ENCODE data around the gene MOB3A. TPM values are rescaled to one million over a fixed set of nuclear protein-coding genes. Genes with fewer than 3 reads are reported as not detected.
"Not testable (repeated sequence)": the region's sequence is repeated elsewhere in the genome, so short reads cannot be mapped to it uniquely, and the experiment has no call there.

The MOB3A gene
- total RNA-seq, 1 donor from 2014 or later, result 45.5 TPM

DNA sequence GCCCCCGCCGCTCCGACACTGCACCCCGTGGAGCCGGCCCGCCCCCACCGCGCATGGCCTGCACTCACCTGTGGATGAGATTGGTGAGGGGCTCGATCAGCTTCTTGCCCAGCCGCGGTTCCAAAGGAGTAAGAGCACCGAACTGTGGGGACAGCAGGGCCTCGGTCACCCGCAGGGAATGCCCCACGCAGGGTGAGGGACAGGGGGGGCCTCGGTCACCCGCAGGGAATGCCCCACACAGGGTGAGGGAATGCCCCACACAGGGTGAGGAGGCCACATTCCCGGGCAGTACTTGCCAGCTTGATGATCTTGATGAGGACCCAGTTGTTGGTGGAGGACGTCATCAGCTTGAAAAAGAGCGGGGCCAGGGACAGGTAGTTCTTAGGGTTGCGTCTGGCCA, 32.9 kb upstream of the MOB3A start:
- H3K4me3 Mint-ChIP-seq (ENCODE audit: unreplicated experiment), result no peak overlapping the region
- no peaks in the 10 kb centered on the region for H3K4me1 Mint-ChIP-seq (ENCODE audit: low read depth)
- no peaks in the 10 kb centered on the region for H3K9me3 Mint-ChIP-seq (ENCODE audit: low read depth)
- no peak for DNase-seq (ENCODE audit: low spot score)
- H3K36me3 Mint-ChIP-seq (ENCODE audit: low read depth), result peaks cover 10% of the 10 kb centered on the region
- TF ChIP-seq, protein P1, sequence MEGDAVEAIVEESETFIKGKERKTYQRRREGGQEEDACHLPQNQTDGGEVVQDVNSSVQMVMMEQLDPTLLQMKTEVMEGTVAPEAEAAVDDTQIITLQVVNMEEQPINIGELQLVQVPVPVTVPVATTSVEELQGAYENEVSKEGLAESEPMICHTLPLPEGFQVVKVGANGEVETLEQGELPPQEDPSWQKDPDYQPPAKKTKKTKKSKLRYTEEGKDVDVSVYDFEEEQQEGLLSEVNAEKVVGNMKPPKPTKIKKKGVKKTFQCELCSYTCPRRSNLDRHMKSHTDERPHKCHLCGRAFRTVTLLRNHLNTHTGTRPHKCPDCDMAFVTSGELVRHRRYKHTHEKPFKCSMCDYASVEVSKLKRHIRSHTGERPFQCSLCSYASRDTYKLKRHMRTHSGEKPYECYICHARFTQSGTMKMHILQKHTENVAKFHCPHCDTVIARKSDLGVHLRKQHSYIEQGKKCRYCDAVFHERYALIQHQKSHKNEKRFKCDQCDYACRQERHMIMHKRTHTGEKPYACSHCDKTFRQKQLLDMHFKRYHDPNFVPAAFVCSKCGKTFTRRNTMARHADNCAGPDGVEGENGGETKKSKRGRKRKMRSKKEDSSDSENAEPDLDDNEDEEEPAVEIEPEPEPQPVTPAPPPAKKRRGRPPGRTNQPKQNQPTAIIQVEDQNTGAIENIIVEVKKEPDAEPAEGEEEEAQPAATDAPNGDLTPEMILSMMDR (IDR thresholded peaks at IDR 0.05), result no peak
- no peaks in the 10 kb centered on the region for H3K27me3 Mint-ChIP-seq (ENCODE audit: low read depth)
- no peak overlapping the region for H3K27ac Mint-ChIP-seq (ENCODE audit: unreplicated experiment)

- H3K4me1 Mint-ChIP-seq (ENCODE audit: low read depth); DNase-seq (ENCODE audit: low spot score); H3K9me3 Mint-ChIP-seq (ENCODE audit: low read depth); H3K27ac Mint-ChIP-seq (ENCODE audit: unreplicated experiment); H3K27me3 Mint-ChIP-seq (ENCODE audit: low read depth); H3K36me3 Mint-ChIP-seq (ENCODE audit: low read depth); H3K4me3 Mint-ChIP-seq (ENCODE audit: unreplicated experiment): not testable (repeated sequence)
These were observed 32.1 kb upstream of the MOB3A start for GRCh38 chr19:2128252-2128651.

DNA sequence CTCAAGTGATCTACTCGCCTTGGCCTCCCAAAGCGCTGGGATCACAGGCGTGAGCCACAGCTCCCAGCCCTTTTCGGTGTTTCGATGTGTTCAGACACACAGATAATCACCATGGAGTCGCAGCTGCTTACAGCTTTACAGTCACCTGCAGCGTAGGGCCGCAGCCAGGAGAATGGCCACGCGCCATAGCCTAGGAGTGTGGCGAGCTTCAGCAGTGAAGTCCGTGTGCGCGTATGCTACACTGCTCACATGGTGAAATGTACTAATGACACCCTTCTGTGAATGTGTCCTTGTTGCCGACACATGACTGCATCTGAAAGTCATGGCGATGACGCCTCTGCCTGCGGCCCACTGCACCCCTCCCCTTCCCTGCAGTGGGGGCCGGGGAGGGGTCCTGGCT, 31.6 kb upstream of the MOB3A start:
- no peaks in the 10 kb centered on the region for H3K27me3 Mint-ChIP-seq (ENCODE audit: low read depth)
- H3K36me3 Mint-ChIP-seq (ENCODE audit: low read depth), result peaks cover 10% of the 10 kb centered on the region
- no peaks in the 10 kb centered on the region for H3K4me1 Mint-ChIP-seq (ENCODE audit: low read depth)
- TF ChIP-seq, protein P1 (IDR thresholded peaks at IDR 0.05), result no peak
- H3K9me3 Mint-ChIP-seq (ENCODE audit: low read depth), result no peaks in the 10 kb centered on the region
- H3K27ac Mint-ChIP-seq (ENCODE audit: unreplicated experiment), result no peak overlapping the region
- DNase-seq (ENCODE audit: low spot score), result no peak
- no peak overlapping the region for H3K4me3 Mint-ChIP-seq (ENCODE audit: unreplicated experiment)

DNA sequence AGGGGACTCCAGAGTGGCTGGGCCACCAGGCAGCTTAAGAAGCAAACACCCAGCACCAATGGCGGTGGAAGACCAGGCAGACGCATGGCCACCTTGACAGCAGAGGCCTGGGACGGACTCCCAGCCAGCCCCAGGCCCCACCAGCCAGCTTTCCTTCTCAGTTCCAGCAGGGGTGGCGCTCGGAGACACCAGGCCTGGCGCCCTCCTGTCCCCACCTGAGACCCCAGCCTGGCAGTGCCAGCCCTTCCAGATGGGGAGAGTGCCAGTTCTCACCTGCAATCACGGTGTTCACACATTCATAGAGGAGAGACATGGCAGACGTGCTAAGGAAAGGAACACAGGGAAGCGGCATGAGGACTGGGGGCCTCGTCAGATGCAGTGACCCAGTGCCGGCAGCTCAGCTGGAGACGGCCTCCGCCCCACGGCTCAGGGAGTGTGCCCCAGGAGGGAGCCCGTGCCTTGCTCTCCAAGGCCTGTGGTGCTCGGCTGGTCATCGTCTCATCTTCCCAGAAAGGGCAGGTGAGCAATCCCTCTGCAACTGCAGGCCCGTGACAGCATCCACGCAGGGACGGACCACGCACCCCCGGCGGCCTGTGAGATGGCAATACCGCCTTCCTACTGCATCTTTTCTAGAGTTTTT, 30.9 kb upstream of the MOB3A start:
- DNase-seq (ENCODE audit: low spot score), result no peak
- Mint-ChIP-seq H3K27me3 (ENCODE audit: low read depth) (no peaks in the 10 kb centered on the region), H3K36me3 (ENCODE audit: low read depth) (peaks cover 6% of the 10 kb centered on the region), H3K4me1 (ENCODE audit: low read depth) (no peaks in the 10 kb centered on the region), H3K9me3 (ENCODE audit: low read depth) (no peaks in the 10 kb centered on the region), H3K27ac (ENCODE audit: unreplicated experiment) (no peak overlapping the region), H3K4me3 (ENCODE audit: unreplicated experiment) (no peak overlapping the region)
- TF ChIP-seq, protein P1 (IDR thresholded peaks at IDR 0.05), result no peak

DNA sequence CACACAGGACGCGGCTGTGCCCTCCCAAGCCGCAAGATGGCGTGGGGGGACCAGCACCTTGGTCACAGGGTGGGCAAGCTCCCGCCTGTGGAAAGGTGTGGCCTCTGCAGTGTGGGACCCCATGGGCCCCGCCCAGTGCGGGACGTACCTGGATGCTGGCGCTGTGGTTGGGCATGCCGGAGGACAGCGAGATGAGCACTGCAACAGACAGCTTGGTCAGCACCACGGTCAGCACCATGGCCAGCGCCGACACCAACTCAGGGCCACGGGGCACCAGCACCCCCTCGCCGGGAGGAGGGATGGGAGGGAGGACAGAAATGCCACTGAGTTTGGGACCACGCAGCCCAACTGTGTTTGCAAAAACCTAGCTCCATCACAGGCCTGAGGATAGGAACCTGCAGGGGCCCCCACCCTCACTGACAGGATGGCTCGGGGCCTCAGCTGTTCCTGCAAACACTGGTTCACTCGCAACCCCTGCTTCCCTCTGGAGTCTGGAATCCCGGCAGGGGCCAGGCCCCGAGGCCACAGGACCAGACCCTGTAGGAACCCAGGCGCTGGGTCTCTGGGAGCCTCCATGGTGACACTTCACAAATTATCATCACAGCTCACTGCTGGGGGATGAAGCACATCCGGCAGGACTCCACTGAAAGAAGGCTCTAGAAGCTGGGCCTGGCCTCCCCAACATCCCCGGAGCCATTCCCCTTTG, 27.7 kb upstream of the MOB3A start:
- H3K27ac Mint-ChIP-seq (ENCODE audit: unreplicated experiment), result no peak overlapping the region
- no peaks in the 10 kb centered on the region for H3K9me3 Mint-ChIP-seq (ENCODE audit: low read depth)
- peaks cover 11% of the 10 kb centered on the region for H3K36me3 Mint-ChIP-seq (ENCODE audit: low read depth)
- H3K4me3 Mint-ChIP-seq (ENCODE audit: unreplicated experiment), result no peak overlapping the region
- TF ChIP-seq, protein P1 (IDR thresholded peaks at IDR 0.05), result no peak
- H3K27me3 Mint-ChIP-seq (ENCODE audit: low read depth), result no peaks in the 10 kb centered on the region
- H3K4me1 Mint-ChIP-seq (ENCODE audit: low read depth), result no peaks in the 10 kb centered on the region
- peak; percentile 91 for DNase-seq (ENCODE audit: low spot score)

- TF ChIP-seq, protein P1 (IDR thresholded peaks at IDR 0.05), result no peak
- Mint-ChIP-seq H3K27ac (ENCODE audit: unreplicated experiment) (no peak overlapping the region), H3K9me3 (ENCODE audit: low read depth) (no peaks in the 10 kb centered on the region), H3K4me1 (ENCODE audit: low read depth) (no peaks in the 10 kb centered on the region), H3K4me3 (ENCODE audit: unreplicated experiment) (no peak overlapping the region), H3K27me3 (ENCODE audit: low read depth) (no peaks in the 10 kb centered on the region), H3K36me3 (ENCODE audit: low read depth) (peaks cover 16% of the 10 kb centered on the region)
- DNase-seq (ENCODE audit: low spot score), result peak; percentile 88
These were observed 26.9 kb upstream of the MOB3A start for GRCh38 chr19:2122982-2123381.
